Stimulated activated CD4-positive, alpha-beta T cell treated with anti-CD3 and anti-CD28 coated beads, TNF-alpha, amount 100 ng/mL, for 4 hours (primary cell): Measurements from ENCODE around the gene BCL11A.

Experiments
- DNase-seq, 3 experiments: peaks; one replicate each; pipeline ENCODE4 v3.0.0-alpha.2; 2020; ENCODE audit warnings: low read depth in 3 of 3

Gene BCL11A

DNA sequence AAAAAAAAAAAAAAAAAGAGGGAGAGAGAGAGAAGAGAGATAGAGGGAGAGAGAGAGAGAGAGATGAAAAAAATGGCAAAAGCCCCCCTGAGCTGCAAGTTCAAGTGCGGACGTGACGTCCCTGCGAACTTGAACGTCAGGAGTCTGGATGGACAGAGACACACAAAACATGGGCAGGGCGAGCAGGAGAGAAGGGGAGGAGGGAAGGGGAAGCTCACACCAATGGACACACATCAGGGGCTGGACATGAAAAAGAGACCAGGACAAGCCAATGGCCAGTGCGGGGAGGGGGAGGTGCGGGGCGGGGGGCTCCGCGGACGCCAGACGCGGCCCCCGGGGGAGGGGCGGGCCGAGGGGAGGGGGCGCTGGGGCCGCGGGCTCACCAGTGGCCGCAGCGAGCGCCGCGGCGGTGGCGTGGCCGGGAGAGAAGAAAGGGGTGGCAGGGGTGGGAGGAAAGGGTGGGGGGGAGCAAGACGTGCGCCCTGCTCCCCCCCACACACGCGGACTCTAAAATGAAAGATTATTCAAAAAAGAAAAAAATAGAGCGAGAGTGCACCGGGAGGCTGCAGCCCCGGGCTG lies at the start of gene BCL11A:
TSS of gene BCL11A (minus strand) at position 160 of the 579 bp plus-strand sequence. CDS start 384 bp downstream, outside the sequence.
- no peak for DNase-seq

- no peak for DNase-seq
Observed at GRCh38 chr2:60602828-60603532, 49.5 kb upstream of the BCL11A start.

GRCh38 chr2:60602388-60602787 lies 48.9 kb upstream of the BCL11A start:
- no peak for DNase-seq

GRCh38 chr2:60598271-60598670 lies 44.8 kb upstream of the BCL11A start:
- no peak for DNase-seq

DNA sequence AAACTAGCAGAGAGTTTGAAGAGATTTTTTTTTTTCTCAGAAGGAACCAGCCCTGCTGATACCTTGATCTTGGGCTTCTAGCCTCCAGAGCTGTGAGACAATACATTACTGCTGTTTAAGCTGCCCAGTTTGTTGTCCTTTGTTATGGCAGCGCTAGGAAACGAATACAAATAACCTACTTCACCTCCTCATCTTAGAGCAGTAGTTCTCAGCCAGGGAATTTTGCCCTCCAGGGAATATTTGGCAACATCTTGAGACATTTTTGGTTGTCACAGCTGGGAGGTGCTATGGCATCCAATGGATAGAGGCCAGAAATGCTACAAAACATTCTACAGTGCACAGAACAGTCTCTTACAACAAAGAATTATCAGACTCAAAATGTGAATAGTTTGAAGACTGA lies 43.9 kb upstream of the BCL11A start:
- DNase-seq = no peak

DNA sequence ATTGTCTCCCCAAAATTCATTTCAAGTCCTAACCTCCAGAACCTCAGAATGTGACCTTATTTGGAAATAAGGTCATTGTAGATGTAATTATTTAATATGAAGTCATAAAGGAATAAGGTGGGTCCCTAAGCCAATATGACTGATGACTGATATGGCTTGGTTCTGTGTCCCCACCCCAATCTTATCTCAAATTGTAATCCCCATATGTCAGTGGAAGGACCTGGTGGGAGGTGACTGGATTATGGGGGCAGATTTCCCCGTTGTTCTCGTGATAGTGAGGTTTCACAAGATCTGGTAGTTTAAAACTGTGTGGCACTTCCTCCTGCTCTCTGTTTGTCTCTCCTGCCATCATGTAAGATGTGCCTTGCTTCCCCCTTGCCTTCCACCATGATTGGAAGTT lies 43.0 kb upstream of the BCL11A start:
- DNase-seq = no peak

GRCh38 chr2:60595953-60596352 lies 42.5 kb upstream of the BCL11A start:
- DNase-seq = no peak

DNA sequence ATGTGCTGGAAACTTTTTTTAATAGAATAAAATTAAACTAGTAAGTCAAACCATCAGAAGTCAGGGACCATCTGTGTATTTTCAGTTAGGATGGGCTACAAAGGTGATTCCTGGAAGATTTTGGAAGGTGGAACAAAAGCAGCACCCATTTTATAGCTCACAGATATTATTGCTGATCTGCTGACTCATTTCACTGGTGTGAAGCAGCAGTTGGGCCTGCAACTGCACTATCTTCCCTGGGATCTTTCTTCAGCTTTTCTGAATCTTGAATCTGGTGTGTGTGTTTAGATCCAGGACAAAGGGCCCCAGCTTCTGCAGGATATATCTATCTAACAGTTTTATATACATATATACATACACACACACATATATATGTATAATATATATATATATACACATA lies 35.6 kb upstream of the BCL11A start:
- DNase-seq = no peak

- no peak for DNase-seq
Observed at GRCh38 chr2:60586081-60586480, 32.6 kb upstream of the BCL11A start.

DNA sequence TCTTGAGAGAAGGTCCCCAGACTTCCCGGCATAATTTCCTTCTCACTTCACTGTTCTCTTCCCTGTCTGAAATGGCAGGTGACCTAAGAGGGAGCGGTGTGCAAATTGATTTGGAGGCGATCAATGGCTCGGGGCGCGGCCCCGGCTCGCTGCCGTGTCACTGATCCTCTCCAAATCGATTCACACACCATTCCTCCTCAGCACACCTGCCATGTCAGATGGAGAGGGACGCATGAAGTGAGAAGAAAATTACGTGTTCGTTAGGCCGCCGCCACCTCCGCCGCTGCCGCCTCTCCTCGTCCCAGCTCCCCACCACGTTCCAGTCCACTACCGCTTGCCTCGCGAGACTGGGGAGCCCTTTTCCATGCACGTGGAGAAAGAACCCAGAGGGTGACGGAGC lies 31.8 kb upstream of the BCL11A start:
- DNase-seq = no peak

- no peak for DNase-seq
Observed at GRCh38 chr2:60583604-60584003, 30.1 kb upstream of the BCL11A start.

DNA sequence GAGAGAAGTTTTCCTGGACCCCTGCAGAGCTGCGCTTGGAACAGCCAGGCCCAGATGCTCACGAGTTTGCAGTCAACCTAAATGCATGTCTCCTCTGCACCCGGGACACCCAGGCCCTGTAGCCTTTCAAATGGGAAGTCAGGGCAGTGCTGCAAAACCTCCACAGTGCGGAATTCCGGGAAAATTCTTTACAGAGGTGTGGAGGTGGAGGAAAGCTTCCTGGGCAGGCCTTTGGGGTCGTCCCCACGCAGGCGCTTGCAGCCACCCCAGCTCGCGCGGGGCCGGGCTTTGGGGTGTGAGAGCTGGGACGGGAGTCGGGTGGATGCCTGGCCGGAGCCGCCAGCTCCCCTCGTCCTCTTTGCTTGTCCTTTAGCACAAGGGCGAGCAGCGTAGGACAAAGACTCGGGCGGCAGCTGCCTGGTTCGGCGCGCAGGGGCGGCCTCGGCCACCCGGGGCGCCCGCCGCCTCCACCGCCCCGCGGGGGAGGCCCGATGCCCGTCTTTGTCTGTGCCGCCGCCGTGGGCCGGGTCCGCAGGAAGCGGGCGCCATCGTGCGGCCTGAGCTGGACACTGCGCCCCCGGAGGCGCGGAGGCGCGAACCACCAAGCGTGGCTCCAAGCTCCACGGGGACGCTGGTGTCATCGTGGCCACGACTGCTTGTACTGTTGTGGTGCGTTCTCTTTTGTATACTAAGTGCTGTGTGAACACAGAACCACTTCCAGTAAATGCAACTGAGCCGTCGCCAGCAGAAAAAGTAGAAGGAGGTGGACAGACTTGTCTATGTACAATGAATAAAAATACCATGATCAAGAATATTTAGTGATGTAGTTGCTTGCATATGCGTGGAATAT lies 28.2 kb upstream of the BCL11A start:
- peak; percentile 21 to 37 (median 35) for DNase-seq

DNA sequence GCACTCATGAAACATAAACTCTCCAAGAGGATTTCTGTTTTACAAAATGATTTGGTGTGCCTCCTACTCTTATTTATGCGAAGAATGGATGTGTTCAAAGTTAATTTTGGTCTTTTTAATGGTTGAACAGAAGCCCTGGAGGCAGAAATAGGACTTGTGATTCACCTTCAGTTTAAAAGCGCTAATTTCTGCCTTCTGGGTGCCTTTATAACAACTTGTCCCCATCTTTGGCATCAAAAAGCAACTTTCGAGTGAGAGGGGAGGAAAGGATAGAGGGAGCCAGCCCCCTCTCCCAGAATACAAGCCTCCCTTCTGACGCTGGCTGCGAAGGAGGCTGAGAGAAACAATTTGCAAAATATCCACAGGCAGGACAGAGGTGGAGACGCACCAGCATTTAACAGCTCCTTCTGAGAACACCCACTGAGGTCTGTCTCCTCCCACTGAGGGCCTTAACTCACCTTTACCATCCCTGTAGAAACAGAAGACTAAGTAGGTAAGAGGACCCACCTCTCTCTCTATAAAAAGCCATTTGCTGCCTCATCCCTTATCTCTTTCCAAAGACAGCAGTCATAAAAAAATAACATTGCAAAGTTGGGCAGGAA lies 24.3 kb upstream of the BCL11A start:
- no peak for DNase-seq

DNA sequence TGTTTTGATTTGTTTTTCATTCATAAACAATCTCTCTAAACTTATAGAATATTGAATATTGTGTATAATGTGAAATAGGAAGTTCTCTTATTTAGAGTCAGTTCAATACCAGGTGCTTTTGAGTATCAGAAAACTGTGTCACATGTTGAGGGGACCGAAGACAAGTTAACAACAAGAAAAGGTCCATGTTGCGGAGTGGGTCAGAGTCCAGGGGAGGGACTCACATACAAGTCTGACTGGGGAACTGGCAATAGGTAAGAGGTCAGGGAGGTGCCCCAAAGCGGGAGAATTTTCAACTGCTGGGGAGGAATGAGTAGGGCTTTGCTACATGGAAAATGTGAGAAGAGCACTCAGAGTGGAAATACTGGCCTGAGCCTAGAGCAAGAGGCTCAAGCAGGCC lies 19.8 kb upstream of the BCL11A start:
- DNase-seq = no peak

GRCh38 chr2:60570251-60570650 lies 16.8 kb upstream of the BCL11A start:
- no peak for DNase-seq

- no peak for DNase-seq
Observed at GRCh38 chr2:60569680-60570111, 16.2 kb upstream of the BCL11A start.

- DNase-seq = no peak
Observed at GRCh38 chr2:60567919-60568768, 14.7 kb upstream of the BCL11A start.

GRCh38 chr2:60567096-60567495 lies 13.6 kb upstream of the BCL11A start:
- DNase-seq = no peak

GRCh38 chr2:60565472-60565871 lies 12.0 kb upstream of the BCL11A start:
- no peak for DNase-seq

DNA sequence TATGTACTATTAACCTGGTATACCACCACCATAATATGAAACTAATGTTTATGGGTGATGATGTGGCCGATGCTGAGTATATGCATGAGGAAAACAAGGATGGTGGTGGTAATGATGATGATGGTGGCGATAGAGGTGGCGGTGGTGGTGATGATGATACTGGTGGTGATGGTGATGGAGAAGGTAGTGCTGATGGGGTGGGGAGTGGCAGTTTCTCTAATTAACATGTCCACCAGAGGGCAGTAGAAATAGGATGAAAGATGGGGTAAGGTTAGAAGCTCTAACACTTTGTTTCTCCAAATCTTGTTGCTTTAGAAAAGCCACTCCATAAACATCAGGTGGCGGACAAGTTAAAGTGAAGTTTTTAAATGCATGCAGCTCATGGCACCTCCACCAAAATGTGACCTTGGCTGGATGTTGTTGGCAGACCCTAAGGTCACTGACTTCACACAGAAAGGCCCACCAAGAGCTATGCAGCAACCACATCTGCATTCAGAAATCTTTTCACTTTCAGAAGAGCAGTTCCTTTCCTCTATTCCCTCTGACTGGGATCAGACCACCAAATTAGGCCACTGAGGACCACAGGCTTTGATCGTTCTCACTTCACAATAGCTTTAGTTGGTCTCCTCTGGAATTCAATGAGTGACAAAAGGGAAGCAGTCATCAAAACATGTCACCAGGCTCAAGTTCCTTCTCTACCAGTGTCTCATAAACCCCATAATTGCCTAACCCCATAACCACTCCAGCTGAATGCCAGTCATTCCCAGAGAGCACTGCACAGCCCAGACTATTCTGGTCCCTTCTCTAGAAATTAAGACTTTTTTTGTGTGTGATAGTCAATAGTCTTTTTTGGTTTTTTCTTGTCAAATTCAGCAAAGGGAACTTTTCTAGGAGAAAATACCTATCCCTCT lies 7.5 kb upstream of the BCL11A start:
- no peak for DNase-seq
